SK-N-SH (cell line): ENCODE data around the gene VGLL3.

Source experiments
- GABPA ChIP-seq: IDR thresholded peaks from 2 replicates; pipeline ENCODE4 v1.4.0; 2012; ENCODE audit warnings: low read depth, mild to moderate bottlenecking
- POLR2AphosphoS5 ChIP-seq: IDR thresholded peaks from 2 replicates; pipeline ENCODE4 v1.6.1; 2012; ENCODE audit warnings: low read depth, low read length
- RCOR1 ChIP-seq: fragments of 150-350 bp; IDR thresholded peaks from 2 replicates; pipeline ENCODE4 v1.6.1; 2017; ENCODE audit warnings: antibody characterized with exemption, low read length
- SIN3A ChIP-seq: IDR thresholded peaks from 2 replicates; pipeline ENCODE4 v1.6.1; 2012; ENCODE audit warnings: low read depth, mild to moderate bottlenecking, low read length, moderate library complexity, borderline replicate concordance
- TF ChIP-seq, protein P1 (sequence below): fragments of 150-350 bp; IDR thresholded peaks from 2 replicates; pipeline ENCODE4 v1.6.1; 2017; ENCODE audit warnings: antibody characterized with exemption, low read length, low read depth, borderline replicate concordance
- TF ChIP-seq, protein P2 (sequence below): IDR thresholded peaks from 2 replicates; pipeline ENCODE4 v1.6.1; 2012; ENCODE audit warnings: mild to moderate bottlenecking, low read depth, low read length, moderate library complexity

DNA sequence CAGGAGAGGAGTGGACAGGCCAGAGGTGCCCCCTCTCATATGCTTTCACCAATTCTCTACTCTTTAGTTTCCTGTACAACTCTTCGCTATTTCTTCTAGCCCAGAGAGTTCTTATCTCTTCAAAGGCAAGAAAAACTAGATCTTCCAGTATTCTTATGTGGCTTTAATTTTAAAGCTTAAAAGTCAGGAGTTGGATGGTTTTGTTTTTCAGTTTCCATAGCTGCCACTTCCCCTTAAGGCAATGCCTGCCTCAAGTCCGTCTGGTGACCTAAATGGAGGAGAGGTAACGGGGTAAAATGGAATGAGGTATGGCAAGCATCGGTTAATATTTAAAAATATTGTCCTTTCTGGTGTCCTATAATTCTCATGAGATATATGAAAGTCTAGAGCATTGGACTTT, 11.4 kb upstream of the VGLL3 start:
- no peak for TF ChIP-seq GABPA
- TF ChIP-seq, protein P1, sequence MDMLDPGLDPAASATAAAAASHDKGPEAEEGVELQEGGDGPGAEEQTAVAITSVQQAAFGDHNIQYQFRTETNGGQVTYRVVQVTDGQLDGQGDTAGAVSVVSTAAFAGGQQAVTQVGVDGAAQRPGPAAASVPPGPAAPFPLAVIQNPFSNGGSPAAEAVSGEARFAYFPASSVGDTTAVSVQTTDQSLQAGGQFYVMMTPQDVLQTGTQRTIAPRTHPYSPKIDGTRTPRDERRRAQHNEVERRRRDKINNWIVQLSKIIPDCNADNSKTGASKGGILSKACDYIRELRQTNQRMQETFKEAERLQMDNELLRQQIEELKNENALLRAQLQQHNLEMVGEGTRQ = no peak
- TF ChIP-seq POLR2AphosphoS5 = no peak
- no peak for TF ChIP-seq RCOR1
- no peak for TF ChIP-seq SIN3A
- TF ChIP-seq, protein P2, sequence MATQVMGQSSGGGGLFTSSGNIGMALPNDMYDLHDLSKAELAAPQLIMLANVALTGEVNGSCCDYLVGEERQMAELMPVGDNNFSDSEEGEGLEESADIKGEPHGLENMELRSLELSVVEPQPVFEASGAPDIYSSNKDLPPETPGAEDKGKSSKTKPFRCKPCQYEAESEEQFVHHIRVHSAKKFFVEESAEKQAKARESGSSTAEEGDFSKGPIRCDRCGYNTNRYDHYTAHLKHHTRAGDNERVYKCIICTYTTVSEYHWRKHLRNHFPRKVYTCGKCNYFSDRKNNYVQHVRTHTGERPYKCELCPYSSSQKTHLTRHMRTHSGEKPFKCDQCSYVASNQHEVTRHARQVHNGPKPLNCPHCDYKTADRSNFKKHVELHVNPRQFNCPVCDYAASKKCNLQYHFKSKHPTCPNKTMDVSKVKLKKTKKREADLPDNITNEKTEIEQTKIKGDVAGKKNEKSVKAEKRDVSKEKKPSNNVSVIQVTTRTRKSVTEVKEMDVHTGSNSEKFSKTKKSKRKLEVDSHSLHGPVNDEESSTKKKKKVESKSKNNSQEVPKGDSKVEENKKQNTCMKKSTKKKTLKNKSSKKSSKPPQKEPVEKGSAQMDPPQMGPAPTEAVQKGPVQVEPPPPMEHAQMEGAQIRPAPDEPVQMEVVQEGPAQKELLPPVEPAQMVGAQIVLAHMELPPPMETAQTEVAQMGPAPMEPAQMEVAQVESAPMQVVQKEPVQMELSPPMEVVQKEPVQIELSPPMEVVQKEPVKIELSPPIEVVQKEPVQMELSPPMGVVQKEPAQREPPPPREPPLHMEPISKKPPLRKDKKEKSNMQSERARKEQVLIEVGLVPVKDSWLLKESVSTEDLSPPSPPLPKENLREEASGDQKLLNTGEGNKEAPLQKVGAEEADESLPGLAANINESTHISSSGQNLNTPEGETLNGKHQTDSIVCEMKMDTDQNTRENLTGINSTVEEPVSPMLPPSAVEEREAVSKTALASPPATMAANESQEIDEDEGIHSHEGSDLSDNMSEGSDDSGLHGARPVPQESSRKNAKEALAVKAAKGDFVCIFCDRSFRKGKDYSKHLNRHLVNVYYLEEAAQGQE = no peak
